HG02571 (cell line): Measurements from ENCODE around the gene KLF7.

ENCODE experiments used
- ATAC-seq: cut with Tn5 transposase; IDR thresholded peaks from one replicate; pipeline ENCODE4 v1.9.1; 2021; ENCODE audit warnings: mild to moderate bottlenecking, moderate library complexity; ENCODE audit not compliant: unreplicated experiment

KLF7 gene

GRCh38 chr2:207129821-207130220 is 35.9 kb downstream of the KLF7 start:
- no peak for ATAC-seq

GRCh38 chr2:207128867-207129266 is 36.9 kb downstream of the KLF7 start:
- ATAC-seq, result no peak

GRCh38 chr2:207126724-207127308 is 38.9 kb downstream of the KLF7 start:
- ATAC-seq, result no peak

- no peak for ATAC-seq
Observed at GRCh38 chr2:207123776-207124391, 41.9 kb downstream of the KLF7 start.

- ATAC-seq, result no peak
Observed at GRCh38 chr2:207123335-207123744, 42.4 kb downstream of the KLF7 start.

GRCh38 chr2:207122651-207123334 is 43.0 kb downstream of the KLF7 start:
- no peak for ATAC-seq

- ATAC-seq, result no peak
Observed at GRCh38 chr2:207121784-207122183, 44.0 kb downstream of the KLF7 start.

GRCh38 chr2:207119048-207119447 is 46.7 kb downstream of the KLF7 start:
- no peak for ATAC-seq

GRCh38 chr2:207117668-207118067 is 48.1 kb downstream of the KLF7 start:
- no peak for ATAC-seq

- no peak for ATAC-seq
Observed at GRCh38 chr2:207115715-207116364, 49.9 kb downstream of the KLF7 start.

- ATAC-seq, result no peak
Observed at GRCh38 chr2:207113414-207113813, 52.3 kb downstream of the KLF7 start.

- ATAC-seq, result no peak
Observed at GRCh38 chr2:207112785-207113184, 53.0 kb downstream of the KLF7 start.

- ATAC-seq, result no peak
Observed at GRCh38 chr2:207112383-207112782, 53.4 kb downstream of the KLF7 start.

GRCh38 chr2:207111757-207112156 is 54.0 kb downstream of the KLF7 start:
- no peak for ATAC-seq

- ATAC-seq, result no peak
Observed at GRCh38 chr2:207110715-207111114, 55.0 kb downstream of the KLF7 start.

- no peak for ATAC-seq
Observed at GRCh38 chr2:207110310-207110709, 55.4 kb downstream of the KLF7 start.

- ATAC-seq, result no peak
Observed at GRCh38 chr2:207109768-207110167, 56.0 kb downstream of the KLF7 start.

GRCh38 chr2:207108440-207108839 is 57.3 kb downstream of the KLF7 start:
- ATAC-seq, result no peak

GRCh38 chr2:207107551-207107950 is 58.2 kb downstream of the KLF7 start:
- no peak for ATAC-seq

- no peak for ATAC-seq
Observed at GRCh38 chr2:207107131-207107530, 58.6 kb downstream of the KLF7 start.

GRCh38 chr2:207103132-207103531 is 62.6 kb downstream of the KLF7 start:
- no peak for ATAC-seq

GRCh38 chr2:207101984-207102383 is 63.8 kb downstream of the KLF7 start:
- ATAC-seq, result no peak
